Eye (tissue), 1 donor: ENCODE results near the gene CCDC177.

Source experiments
- DNase-seq: peaks from one replicate; pipeline ENCODE4 v3.0.0-alpha.2; 2015

The CCDC177 gene

DNA sequence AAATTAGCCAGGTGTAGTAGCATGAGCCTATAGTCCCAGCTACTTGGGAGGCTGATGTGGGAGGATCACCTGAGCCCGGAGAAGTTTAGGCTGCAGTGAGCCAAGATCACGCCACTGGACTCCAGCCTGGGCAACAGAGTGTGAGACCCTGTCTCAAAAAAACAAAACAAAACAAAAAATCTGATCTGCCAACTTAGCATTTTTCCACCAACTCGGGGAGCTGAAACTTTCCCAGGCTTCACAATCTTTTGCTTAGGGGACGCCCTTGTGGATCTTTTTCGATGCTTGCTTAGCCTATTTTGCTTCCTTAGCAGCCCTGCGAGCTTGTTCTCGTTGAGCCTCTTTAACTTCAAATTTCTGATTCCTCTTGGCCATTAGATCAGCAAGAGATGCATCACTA is 13.8 kb downstream of the CCDC177 start:
- no peak for DNase-seq

DNA sequence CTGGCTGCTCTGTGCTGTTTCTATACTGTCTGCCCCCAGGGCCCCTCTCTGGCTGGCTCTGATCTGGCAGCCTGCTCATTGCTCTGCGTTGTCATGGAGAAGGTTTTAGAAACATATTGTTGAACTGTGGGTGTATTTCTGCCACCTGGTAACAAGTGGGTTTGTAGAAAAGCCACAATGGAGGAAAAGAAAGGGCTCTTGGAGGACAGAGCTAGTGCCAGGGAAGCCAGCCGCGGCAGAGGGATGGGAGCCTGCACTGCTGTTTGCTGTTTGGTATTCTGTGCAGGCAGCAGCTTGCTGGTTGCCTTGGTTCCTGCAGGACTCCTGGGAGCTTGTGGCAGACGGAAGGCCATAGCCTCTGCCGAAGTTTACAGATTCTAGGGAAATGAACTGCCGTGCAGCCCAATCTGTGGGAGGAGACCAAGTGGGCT is 15.1 kb downstream of the CCDC177 start:
- peak; percentile 79 for DNase-seq

- no peak for DNase-seq
Measured at GRCh38 chr14:69558774-69559173, 15.9 kb downstream of the CCDC177 start.

- peak; percentile 40 for DNase-seq
Measured at GRCh38 chr14:69554500-69554899, 20.2 kb downstream of the CCDC177 start.

- DNase-seq: peak; percentile 24
Measured at GRCh38 chr14:69553252-69553651, 21.4 kb downstream of the CCDC177 start.

DNA sequence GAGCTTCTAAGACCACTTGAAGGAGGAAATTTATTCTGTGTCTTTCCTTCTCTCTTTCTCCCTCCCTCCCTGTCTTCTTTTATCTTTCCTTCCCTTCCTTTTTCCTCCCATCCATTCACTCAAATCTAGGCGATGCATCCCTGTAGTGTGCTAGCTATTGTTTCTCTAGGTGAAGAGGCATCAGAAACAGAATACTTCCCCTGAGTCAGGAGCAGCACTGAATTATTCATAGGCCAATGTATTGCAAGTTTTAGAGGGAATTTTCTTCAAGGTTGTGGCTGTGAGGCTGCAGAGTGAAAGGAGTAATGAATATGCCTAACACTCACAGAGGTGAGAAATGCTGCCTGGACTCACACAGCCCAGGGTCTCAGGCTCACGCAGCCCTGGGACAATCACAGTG is 23.2 kb downstream of the CCDC177 start:
- peak; percentile 21 for DNase-seq

GRCh38 chr14:69548566-69548965 is 26.1 kb downstream of the CCDC177 start:
- no peak for DNase-seq

DNA sequence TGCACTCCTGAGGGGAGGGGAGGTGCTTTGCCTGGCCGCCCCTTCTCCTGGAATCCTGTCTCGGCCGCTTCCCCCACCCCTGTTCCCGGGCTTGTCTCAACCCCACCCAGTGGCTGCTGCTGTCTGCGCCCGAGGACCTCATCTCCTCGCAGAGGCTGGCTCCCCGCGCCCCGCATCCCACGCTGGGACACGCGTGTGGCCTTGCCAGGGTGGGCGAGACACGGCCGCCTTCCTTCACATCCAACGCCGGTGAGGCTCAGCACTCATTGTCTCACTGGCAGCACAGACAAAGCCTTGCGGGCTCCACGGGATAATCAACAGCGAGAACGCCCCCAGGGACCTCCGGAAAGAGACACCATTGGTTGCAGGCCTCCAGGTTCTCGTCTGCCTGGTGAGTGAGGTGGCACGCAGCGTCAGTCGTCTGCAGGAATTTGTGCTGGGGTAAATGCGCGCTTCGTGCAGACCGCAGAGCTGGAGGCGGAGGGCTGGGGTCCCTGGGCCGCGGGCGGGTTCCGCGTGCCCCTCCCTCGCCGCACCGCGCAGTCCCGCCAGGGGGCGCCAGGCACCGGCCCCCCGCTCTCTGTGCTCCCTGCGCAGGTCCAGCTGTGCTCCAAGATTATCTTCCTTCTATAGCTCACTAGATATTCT is 26.8 kb downstream of the CCDC177 start:
- DNase-seq: peak; percentile 92

GRCh38 chr14:69543341-69544115 is 31.1 kb downstream of the CCDC177 start:
- DNase-seq: peak; percentile 85

- no peak for DNase-seq
Measured at GRCh38 chr14:69542311-69542710, 32.4 kb downstream of the CCDC177 start.

DNA sequence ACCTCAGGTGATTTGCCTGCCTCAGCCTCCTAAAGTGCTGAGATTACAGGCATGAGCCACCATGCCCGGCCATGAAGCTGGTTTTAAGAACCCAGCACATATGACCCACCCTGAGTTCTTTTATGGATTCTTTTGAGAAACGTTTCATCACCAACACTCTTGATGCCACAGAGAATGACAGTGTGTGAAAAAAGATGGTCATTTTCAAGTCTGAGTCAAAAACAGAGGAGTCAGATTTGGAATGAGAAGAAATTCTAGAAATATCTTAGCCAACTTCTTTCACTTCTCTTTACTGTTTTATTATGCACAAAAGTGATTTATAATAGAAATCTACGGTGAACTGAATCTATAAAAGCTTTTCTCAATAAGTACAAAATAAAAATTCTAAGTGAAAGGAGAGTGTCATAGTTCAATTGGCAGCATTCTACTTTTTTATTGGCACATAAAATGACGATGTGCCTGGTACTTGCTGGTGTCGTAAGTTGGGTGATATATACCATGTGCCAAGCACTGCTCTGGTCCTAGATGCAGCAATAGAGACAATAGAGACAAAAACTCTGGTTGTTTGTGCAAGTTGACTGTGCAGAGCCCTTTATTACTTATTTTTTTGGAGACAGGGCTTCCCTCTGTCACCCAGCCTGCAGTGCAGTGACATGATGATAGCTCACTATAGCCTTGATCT is 33.9 kb downstream of the CCDC177 start:
- no peak for DNase-seq

DNA sequence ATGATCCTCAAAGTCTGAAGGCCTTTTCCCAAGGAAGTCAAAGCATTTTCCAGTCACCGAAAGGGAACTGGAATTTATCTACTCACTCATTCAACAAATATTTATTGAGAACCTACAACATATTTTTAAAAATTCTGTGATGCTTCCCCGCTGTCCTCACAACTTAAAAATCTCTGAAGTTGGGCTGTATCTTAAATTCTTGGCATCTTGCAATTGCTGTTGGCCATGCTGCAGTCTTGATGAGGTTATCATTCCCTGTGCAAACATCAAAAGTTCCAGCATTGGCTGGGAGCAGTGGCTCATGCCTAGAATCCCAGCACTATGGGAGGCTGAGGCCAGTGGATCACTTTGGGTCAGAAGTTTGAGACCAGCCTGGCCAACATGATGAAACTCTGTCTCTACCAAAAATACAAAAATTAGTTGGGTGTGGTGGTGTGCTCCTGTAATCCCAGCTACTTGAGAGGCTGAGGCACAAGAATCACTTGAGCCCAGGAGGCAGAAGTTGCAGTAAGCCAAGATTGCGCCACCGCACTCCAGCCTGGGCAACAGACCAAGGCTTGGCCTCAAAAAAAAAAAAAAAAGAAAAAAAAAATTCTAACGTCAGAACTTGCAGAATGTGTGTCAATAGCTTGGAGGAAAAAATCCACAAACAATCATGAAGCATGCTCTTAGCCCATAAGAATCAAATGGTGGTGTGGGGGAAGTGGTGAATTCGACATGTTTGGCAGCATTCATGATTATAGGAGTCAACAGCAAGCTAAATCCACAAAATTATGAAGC is 34.9 kb downstream of the CCDC177 start:
- no peak for DNase-seq

GRCh38 chr14:69538766-69539165 is 35.9 kb downstream of the CCDC177 start:
- no peak for DNase-seq

DNA sequence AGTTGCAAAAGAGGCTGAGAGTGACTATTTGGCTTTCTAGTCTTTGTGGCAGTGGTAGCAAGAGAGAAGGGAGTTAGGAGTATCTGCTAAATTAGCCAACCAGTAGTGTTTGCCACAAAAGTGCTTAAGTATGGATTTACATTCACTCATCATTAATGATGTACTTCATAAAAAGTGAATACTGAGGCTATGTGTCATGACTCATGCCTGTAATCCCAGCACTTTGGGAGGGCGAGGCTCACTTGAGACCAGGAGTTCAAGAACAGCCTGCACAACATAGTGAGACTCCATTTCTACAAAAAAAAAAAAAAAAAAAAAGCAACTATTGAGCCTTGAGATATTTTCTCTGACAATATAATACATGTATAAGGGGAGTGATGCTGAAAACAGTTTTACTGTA is 36.8 kb downstream of the CCDC177 start:
- no peak for DNase-seq

GRCh38 chr14:69536971-69537370 is 37.7 kb downstream of the CCDC177 start:
- no peak for DNase-seq

DNA sequence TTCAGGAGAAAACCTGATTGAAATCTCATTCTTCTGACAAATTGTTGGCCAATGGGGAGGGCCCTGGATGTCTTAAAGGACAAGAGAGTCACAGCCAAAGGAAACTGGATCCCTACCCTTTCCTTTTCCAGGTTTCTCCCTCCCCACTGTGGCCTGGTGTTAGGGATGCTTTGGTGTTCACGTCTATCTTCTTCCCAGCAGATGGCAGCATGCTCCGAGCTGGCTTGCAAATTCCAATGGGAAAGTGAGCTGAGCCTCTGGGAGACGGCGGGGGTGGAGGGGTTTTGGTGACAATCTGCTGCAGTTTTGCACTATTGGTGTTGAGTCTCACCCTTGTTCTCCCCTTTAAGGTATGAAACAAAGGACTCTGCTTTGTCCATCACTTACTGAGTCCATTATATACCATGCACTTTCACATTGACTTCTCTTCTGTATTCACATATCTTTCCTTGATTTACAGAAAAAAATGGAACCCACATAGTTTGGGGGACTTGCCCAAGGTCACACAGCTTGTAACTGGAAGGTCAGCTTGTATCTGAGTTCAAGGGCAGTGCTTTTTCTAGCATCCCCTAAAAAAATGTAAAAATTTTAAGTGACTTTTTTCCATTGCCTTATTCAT is 39.3 kb downstream of the CCDC177 start:
- DNase-seq: peak; percentile 83

- DNase-seq: no peak
Measured at GRCh38 chr14:69532561-69533340, 41.9 kb downstream of the CCDC177 start.

DNA sequence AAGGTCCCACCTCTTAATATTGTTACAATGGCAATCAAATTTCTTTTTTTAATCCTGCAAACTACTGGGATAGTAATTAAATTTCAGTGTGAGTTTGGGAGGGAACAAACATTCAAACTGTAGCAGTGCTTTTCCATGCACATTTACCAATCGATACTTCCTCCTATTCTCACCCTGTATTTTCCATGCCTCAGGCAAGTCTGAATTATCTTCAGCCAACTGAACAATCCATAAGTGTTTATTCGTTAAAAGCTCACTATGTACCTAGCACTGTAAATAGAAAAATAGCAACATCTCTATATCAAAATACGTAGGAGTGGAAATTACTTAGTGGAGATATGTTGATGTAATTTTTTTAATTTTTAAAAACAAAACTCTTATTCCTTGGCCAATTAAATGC is 43.5 kb downstream of the CCDC177 start:
- DNase-seq: peak; percentile 53

- no peak for DNase-seq
Measured at GRCh38 chr14:69530095-69530494, 44.6 kb downstream of the CCDC177 start.

DNA sequence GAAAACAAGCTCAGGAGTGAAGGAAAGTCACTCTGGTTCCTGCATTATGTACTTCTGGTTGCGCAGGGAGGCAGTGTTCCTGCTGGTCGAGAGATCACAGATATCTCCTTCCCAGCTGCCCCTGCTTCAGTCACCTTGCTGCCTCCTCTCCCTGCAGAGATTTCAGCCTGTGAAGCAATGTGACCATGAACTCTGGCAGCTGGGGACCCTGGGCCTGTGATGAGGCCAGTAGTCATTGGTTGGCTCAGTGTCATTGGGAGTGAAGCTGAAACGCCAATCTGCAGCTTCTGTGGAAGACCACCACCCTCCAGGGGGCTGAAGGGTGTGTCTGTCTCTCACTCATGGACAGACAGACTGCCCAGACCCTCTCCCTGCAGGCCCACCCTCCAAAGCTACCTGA is 45.1 kb downstream of the CCDC177 start:
- no peak for DNase-seq

- DNase-seq: no peak
Measured at GRCh38 chr14:69528930-69529329, 45.7 kb downstream of the CCDC177 start.

DNA sequence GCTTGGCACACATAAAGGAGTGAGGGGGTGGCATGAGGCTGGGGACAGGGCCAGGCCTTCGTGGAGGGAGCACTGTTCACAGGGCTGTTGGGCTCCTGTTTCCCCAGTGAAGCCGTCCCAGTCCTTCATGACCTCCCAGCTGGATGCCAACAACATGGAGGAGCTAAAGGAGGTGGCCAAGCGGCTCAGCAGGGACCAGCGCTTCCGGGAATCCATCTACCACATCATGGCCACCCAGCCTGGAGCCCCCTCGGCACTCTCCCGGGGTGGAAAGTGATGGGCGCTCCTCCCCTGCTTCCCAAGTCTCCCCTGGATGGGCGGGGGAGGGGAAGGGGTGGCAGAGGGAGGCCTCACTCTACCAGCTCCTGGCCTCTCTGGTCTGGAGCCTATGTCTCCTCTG is 46.5 kb downstream of the CCDC177 start:
- DNase-seq: no peak
